HG02678 (cell line): ENCODE data around the gene PHAF1.

ENCODE experiments used
- ATAC-seq: cut with Tn5 transposase; IDR thresholded peaks from one replicate; pipeline ENCODE4 v1.9.1; 2021; ENCODE audit warnings: mild to moderate bottlenecking, moderate library complexity; ENCODE audit not compliant: unreplicated experiment

PHAF1 gene

DNA sequence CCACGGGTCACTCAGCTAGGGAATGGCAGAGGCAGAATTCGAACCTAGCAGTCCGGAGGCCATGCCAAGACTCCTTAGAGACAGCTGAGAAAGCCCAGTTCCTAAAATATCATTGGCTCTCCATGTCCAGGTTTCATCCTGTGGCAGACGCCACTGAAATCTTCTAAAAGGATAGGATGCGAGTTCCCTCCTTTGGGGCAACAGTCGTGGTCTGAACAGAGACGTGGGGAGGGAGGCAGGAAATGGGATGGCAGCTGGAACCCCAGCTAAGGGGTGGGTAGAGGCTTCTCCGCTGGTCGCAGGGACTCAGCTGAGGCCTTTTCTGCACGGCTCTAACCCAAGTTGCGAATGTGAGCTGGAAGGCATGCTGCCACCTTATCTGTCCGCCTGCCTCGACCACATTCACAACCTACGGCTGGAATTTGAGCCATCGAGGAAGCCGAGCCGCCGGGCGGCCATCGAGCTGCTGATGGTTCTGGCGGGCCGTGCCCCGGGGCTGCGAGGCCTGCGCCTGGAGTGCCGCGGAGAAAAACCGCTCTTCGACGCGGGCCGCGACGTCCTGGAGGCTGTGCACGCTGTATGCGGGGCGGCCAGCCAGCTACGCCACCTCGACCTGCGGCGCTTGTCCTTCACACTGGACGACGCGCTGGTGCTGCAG, 52.9 kb downstream of the PHAF1 start:
- ATAC-seq: no peak

GRCh38 chr16:67163164-67163998, 53.6 kb downstream of the PHAF1 start:
- ATAC-seq: no peak

- ATAC-seq: no peak
These were observed 54.3 kb downstream of the PHAF1 start for GRCh38 chr16:67163999-67164558.

DNA sequence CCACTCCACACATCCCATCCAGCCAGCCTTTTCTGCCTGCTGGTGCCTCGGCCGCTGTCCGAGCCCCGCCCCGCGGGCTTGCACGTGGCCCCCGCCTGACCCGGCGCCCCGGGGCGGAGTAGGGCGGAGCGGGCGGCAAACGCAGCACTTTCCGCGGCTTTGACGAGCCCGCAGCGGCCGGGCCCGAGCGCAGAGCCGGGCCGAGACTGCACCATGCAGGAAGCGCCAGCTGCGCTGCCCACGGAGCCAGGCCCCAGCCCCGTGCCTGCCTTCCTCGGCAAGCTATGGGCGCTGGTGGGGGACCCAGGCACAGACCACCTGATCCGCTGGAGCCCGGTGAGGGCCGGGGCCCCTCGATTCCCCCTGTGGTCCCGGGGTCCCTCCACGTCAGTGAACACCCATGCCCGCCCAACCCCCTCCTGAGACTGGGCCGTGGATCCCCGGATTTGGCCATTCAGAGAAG, 54.9 kb downstream of the PHAF1 start, which contains the start of gene HSF4:
HSF4 (plus strand) TSS at position 147 of the 463 bp plus-strand sequence; CDS start at position 214, 67 bp downstream.
- no peak for ATAC-seq

GRCh38 chr16:67165121-67166078, 55.7 kb downstream of the PHAF1 start:
- ATAC-seq: no peak

- ATAC-seq: no peak
These were observed 56.4 kb downstream of the PHAF1 start for GRCh38 chr16:67166110-67166547.

DNA sequence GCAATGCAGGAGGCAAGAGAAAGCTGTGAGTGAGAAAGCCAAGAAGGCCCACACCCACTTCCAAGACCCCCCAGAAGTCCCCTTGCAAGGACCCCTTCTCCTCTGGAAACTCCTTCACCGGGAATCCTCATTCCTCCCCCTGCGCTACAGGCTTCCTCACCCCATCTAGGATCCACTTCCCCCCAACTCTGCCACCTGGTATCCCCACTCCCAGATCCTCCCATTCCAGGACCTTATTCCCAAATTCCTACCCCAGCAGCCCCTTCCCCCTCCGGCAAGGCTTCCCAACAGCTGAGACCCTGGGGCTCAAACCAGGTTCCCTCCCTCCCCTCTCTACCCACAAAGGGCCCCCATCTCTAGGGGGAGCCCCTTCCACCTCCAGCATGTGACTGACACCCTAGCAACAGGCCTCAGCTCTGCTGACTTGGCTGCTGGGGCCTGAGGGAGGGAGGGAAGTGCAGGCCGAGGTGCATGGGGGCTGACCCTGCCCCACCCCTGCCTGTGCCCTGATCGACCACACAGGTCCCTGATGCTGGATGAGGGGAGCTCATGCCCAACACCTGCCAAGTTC, 56.9 kb downstream of the PHAF1 start:
- no peak for ATAC-seq

GRCh38 chr16:67167588-67167987, 57.8 kb downstream of the PHAF1 start:
- no peak for ATAC-seq

- no peak for ATAC-seq
These were observed 59.3 kb downstream of the PHAF1 start for GRCh38 chr16:67169011-67169451.

GRCh38 chr16:67169642-67170167, 60.0 kb downstream of the PHAF1 start:
- ATAC-seq: no peak

DNA sequence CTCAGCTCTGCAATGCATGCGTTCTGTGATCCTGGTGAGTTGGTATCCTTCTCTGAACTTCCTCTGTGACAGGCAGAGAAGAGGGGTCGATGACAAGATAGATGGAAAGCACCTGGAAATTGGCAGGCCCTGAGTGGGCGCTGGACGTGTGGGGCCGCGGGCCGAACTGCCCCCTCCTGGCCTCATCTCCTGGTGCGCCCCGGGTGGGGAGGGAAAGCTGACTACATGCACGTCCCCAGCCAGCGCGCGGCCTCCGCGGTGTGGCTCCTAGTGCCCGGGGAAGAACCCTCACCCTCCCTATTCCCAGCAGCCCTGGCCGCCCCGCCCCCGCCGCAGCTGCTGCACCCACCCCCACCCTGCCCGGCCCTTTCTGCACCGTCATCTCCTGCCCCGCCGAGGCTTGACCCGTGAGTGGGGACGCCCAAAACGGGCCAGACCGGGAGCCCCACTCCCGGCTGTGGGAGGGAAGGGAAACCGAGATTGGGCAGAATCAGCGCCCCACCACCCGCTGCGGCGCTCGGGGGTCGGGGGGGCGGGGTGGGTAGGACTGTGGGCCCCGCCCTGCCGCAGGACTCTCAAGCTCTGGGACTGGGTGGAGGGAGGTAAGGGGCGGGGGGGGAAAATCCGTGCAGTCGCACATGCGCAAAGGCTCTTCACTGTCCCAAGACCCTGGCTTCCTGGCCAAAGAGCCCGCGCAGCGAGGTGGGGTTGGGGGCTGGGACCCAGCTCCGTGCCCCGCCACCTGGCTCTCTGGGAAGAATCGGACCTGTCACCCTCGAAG, 60.6 kb downstream of the PHAF1 start, which contains the start of gene NOL3:
NOL3 (plus strand) TSS at position 371 of the 781 bp plus-strand sequence.
- peak; percentile 43 for ATAC-seq

DNA sequence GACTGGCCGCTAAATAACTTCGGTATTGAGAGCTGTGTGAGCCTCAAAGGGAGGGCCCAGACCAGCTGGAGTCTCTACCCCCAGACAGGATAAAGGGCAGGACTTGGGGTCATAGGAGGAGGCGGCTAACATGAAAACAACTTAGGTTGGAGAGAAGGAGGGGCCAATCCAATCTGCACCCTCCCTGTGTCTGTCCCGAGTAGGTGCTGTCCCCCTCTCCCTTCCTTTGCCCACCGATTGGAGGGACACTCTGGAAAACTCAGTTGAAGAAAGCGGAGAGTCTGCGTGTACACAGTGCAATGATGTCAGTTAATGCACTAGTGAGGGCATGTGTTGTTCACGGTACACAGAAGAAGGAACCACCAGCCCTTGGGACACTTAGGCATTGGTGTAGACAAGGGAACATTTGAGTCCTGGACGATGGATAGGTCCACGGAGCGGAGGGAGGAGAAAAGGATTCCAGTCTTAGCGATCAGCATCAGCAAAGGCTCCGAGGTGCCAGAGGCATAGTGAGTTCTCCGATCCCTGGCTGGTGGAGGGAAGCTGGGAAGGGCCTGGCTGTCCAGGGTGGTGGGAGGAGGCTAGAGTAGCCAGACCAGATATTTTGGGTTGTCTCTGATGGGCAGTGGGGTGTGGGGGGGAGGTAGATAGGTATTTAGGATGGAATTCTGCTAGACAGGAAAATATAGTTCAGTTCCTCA, 61.4 kb downstream of the PHAF1 start:
- peak; percentile 7 for ATAC-seq

GRCh38 chr16:67173323-67173722, 63.6 kb downstream of the PHAF1 start:
- ATAC-seq: no peak

DNA sequence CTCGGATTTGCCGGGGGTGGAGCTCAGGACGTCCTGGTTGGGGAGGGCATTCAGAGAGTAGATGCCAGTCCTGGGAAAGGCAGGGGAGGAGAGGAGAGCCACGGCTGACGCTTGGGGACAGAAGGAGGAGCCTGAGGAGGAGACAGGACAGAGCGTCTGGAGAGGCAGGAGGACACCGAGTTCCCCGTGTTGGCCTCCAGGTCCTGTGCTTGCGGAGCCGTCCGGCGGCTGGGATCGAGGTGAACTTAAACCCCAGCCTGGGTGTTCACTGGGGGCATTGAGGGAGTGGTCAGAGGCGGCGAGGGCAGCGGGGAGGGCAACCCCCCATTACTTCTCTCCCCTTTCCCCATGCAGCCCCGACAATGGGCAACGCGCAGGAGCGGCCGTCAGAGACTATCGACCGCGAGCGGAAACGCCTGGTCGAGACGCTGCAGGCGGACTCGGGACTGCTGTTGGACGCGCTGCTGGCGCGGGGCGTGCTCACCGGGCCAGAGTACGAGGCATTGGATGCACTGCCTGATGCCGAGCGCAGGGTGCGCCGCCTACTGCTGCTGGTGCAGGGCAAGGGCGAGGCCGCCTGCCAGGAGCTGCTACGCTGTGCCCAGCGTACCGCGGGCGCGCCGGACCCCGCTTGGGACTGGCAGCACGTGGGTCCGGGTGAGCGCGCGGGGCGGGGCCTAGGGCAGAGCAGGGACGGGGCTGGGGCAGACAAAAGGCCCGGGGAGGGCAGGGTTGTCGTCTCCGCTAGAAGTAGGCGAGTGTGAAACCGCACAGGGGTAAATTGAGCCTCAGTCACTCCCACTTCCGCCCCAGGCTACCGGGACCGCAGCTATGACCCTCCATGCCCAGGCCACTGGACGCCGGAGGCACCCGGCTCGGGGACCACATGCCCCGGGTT, 64.3 kb downstream of the PHAF1 start:
- peak; percentile 44 for ATAC-seq

DNA sequence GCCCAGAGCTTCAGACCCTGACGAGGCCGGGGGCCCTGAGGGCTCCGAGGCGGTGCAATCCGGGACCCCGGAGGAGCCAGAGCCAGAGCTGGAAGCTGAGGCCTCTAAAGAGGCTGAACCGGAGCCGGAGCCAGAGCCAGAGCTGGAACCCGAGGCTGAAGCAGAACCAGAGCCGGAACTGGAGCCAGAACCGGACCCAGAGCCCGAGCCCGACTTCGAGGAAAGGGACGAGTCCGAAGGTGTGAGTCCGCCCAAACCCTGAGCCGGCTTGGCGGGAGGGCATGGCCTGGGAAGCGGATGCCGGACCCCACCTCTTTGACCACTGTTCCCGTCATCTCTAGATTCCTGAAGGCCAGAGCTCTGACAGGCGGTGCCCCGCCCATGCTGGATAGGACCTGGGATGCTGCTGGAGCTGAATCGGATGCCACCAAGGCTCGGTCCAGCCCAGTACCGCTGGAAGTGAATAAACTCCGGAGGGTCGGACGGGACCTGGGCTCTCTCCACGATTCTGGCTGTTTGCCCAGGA, 65.0 kb downstream of the PHAF1 start:
- ATAC-seq: no peak

GRCh38 chr16:67176662-67177061, 66.9 kb downstream of the PHAF1 start:
- no peak for ATAC-seq
